BJ (cell line): Measurements from ENCODE around the gene CLEC1A. TPM values are rescaled to one million over a fixed set of nuclear protein-coding genes. Genes with fewer than 3 reads are reported as not detected.

Experiments used
- CTCF ChIA-PET: fragments of 350-600 bp; formaldehyde crosslinking; extraction: SDS; loops from one replicate; lab custom pipeline; 2021; ENCODE audit warnings: antibody characterized with exemption, inconsistent platforms; lab: Yijun Ruan, JAX
- POLR2A ChIA-PET: fragments of 300-600 bp; sonication (Branson Sonifier 250); formaldehyde crosslinking; extraction: SDS; loops from one replicate; lab custom pipeline; 2021; ENCODE audit warnings: antibody characterized with exemption; lab: Charles Lee
- DNase-seq: peaks from one replicate; pipeline ENCODE4 v3.0.0-alpha.2; 2011; ENCODE audit warnings: low read depth
- H3K27me3 ChIP-seq: 2 replicates; pipeline ENCODE4 v1.6.0; 2011; ENCODE audit warnings: low read length; ENCODE audit not compliant: control insufficient read depth, insufficient read depth
- H3K36me3 ChIP-seq: 2 replicates; pipeline ENCODE4 v1.5.1; 2011; ENCODE audit warnings: low read length; ENCODE audit not compliant: control insufficient read depth, insufficient read depth
- H3K4me3 ChIP-seq: 2 replicates; pipeline ENCODE4 v1.5.1; 2011; ENCODE audit warnings: low read depth, mild to moderate bottlenecking, control low read depth, low read length
- CTCF ChIP-seq: IDR thresholded peaks from 2 replicates; pipeline ENCODE4 v1.5.1; 2011; ENCODE audit warnings: low read depth, mild to moderate bottlenecking, control low read depth, inconsistent platforms, low read length, moderate library complexity; ENCODE audit not compliant: insufficient read depth
- polyA plus RNA-seq: library from polyadenylated mRNA; depleted of rRNA; stranded (reverse); fragments of >200 nt; gene quantifications from 2 replicates; pipeline ENCODE4 v1.2.3, GENCODE V29; 2011

CLEC1A gene
- polyA plus RNA-seq, 1 experiment, result 0.80 TPM

GRCh38 chr12:10067264-10067663 is 31.5 kb downstream of the CLEC1A start:
- no peak for DNase-seq
- CTCF ChIA-PET, result interaction anchor here (1.2 kb wide), 1 partner anchor 72 kb away, joined by 3 read pairs; no protein-coding TSS in a partner anchor
- Histone ChIP-seq H3K27me3 (no peaks in the 10 kb centered on the region), H3K36me3 (no peaks in the 10 kb centered on the region), H3K4me3 (no peak overlapping the region)
- TF ChIP-seq CTCF, result no peak
- POLR2A ChIA-PET, result no interaction called here

- H3K36me3 ChIP-seq, result no peaks in the 10 kb centered on the region
- no peaks in the 10 kb centered on the region for H3K27me3 ChIP-seq
- TF ChIP-seq CTCF, result no peak
- no peak overlapping the region for H3K4me3 ChIP-seq
- DNase-seq, result no peak
- POLR2A ChIA-PET, result no interaction called here
- CTCF ChIA-PET, result interaction anchor here (0.6 kb wide), 1 partner anchor 14 kb away, joined by 3 read pairs; no protein-coding TSS in a partner anchor
Measured at GRCh38 chr12:10065241-10065640, 33.5 kb downstream of the CLEC1A start.

- no peak for DNase-seq
- no peak overlapping the region for H3K4me3 ChIP-seq
- H3K36me3 ChIP-seq, result no peaks in the 10 kb centered on the region
- no peaks in the 10 kb centered on the region for H3K27me3 ChIP-seq
- CTCF ChIA-PET, result no interaction called here
- no peak for TF ChIP-seq CTCF
- POLR2A ChIA-PET, result no interaction called here
Measured at GRCh38 chr12:10058387-10058786, 40.4 kb downstream of the CLEC1A start.

- Histone ChIP-seq H3K27me3 (no peaks in the 10 kb centered on the region), H3K4me3 (no peak overlapping the region), H3K36me3 (no peaks in the 10 kb centered on the region)
- ChIA-PET CTCF (no interaction called here), POLR2A (no interaction called here)
- TF ChIP-seq CTCF, result no peak
- no peak for DNase-seq
Measured at GRCh38 chr12:10052193-10052913, 46.4 kb downstream of the CLEC1A start.

GRCh38 chr12:10048526-10048925 is 50.3 kb downstream of the CLEC1A start:
- no peak for TF ChIP-seq CTCF
- POLR2A ChIA-PET, result interaction anchor here (0.7 kb wide), 1 partner anchor 248 kb away, joined by 5 read pairs; no protein-coding TSS in a partner anchor
- no peak for DNase-seq
- H3K36me3 ChIP-seq, result no peaks in the 10 kb centered on the region
- H3K4me3 ChIP-seq, result no peak overlapping the region
- CTCF ChIA-PET, result interaction anchor here (1.0 kb wide), 1 partner anchor 91 kb away, joined by 3 read pairs; no protein-coding TSS in a partner anchor
- H3K27me3 ChIP-seq, result no peaks in the 10 kb centered on the region
